NOMO-1 treated with dmso at 0.1 percent for 144 hours (cell line): ENCODE data around the gene PALLD.

Source experiments
- DNase-seq: peaks from one replicate; lab custom pipeline; 2025; ENCODE audit not compliant: unreplicated experiment; lab: John Stamatoyannopoulos, UW

PALLD gene

DNA sequence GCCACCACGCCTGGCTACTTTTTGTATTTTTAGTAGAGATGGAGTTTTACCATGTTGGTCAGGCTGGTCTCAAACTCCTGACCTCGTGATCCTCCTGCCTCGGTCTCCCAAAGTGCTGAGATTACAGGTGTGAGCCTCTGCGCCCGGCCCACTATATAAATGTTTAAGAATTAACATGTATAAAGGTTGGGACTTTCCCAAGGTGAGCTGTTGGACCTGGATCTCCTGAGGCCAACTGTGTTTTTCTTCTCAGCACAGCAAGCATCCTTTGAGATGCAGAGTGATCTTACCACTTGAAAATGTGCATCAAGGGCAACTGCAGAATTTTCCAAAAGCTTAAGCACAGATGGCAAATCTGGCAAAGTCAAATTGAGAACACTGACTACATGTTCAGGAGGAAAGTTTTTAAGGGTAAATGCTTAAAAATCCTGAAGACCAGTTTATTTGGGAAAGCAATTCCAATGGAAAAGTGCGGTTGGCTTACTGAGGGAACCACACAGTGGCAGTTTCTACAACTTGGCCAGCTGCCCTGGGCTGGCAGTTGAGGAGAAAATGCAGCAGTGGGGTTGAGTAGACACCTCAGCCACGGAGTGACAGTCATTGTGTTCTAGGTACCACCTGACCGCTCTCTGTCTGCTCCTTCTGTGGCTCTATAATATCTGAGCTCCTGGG, 344.3 kb downstream of the PALLD start:
- no peak for DNase-seq

DNA sequence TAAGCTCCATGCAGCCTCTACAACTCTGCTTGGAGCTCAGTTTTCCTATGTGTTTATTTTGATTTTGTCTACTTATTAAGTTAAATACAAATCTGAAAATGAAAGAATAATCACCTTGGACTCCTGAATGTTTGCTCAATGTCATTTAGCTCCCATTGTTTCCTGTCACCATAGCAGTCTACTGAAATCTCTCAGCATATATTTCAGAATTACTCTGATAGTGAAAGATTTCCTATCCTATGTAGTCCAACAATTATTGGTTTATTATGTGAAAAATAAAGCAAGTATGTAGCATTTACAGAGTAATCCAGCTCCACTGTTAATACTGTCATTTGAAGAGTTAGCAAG, 344.8 kb downstream of the PALLD start:
- no peak for DNase-seq

DNA sequence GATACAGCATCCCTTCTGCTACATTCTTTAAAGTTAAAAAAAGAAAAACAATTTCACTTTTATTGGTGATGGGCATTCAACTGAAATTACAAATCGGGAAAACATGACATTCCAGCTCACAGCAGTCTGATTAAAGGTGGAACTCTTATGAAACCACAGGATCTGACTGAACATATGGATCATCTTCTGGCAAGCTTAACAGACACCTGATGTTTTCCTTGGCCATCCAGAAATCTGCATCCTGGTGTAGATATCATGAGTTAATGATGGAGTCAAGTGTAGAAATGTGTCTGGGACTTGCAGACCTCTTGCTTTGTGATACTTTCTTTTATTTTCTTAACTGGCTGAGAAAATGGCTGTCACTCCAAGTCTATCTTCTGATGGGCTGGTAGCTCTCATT, 345.3 kb downstream of the PALLD start:
- DNase-seq: no peak

DNA sequence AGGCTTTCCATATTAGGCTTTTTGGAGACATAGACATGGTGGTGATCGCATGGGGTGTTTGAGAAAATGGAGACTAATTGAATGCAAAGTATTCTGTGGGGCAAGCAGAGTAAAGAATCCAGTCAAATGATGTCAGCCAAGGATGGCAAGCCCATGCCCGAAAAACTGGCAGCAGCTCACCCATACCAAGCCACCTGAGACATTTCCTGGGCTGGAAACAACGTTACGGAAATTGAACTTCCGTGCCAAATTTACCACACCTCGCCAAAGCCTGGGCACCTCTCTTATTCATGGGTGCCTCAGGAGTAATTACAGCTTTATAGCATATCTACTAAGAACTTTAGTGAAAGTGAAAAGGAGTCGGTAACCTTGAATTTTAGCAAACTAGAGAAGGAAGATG, 346.8 kb downstream of the PALLD start:
- DNase-seq: no peak

DNA sequence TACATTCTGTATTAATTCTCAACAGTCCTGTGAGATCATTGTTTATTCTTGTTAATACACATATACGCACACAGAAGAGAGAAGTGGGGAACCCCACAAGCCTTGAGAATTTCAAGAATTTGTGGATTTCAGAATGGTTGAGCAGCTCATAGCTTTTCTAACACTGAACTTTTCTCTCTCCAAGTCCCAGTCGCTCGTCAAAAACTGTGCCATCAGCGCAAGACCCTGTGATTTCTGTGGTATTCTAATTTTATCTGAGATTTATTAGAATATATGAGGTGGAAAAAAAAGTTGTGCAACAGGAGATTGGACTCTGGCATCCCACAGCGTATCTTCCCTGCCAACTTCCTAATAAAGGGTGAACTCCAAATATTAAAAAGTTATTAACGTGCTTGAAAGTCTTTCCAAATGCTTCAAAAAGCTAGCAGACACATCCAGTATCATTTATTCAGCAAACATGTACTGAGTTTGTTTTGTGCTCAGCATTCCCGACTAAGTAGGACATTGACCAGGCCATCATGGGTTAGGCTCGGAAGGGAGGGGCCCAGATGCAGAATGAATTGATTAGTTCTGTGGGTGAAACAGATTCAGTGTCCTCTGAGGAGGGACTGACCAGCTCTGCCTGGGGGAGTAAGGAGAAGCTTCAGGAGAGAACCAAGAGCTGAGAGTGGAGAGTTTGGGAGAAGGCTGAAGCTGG, 347.6 kb downstream of the PALLD start:
- DNase-seq: no peak

DNA sequence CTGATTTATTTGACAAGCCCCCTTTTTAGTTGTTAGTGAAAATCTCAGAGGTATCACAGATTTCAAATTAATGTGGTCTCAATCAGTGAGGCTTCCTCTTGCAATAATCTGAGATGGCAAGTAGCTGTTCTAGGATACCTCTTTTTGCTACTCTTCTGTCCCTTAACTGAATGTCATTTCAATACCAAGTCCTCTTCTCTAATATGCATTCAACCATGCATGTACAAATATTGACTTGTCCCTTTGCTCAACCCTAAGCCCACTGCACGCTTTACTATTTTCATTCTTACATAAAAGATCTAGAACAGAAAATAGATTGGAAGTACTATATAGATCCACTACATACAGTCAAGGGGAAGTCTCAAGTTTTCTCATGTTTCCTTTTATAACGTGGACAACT, 349.0 kb downstream of the PALLD start:
- no peak for DNase-seq

DNA sequence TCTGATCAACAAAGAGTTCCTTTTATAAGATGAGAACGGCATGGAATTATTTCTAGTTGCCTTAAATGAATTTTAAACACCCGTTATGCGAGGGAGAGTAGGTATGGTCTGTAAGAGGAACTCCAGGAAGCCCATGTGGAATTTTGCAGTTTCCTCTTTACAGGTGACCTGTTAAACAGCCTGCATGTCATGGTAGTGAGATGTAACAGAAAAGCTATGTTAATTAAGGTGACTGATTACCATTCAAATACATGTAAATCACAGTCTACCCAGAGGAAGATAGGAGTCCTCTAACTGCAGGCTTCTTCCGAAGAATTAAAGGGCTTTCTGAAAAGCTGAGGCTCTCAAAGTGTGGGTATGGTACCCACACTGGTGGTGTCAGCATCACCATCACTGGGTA, 349.6 kb downstream of the PALLD start:
- no peak for DNase-seq

DNA sequence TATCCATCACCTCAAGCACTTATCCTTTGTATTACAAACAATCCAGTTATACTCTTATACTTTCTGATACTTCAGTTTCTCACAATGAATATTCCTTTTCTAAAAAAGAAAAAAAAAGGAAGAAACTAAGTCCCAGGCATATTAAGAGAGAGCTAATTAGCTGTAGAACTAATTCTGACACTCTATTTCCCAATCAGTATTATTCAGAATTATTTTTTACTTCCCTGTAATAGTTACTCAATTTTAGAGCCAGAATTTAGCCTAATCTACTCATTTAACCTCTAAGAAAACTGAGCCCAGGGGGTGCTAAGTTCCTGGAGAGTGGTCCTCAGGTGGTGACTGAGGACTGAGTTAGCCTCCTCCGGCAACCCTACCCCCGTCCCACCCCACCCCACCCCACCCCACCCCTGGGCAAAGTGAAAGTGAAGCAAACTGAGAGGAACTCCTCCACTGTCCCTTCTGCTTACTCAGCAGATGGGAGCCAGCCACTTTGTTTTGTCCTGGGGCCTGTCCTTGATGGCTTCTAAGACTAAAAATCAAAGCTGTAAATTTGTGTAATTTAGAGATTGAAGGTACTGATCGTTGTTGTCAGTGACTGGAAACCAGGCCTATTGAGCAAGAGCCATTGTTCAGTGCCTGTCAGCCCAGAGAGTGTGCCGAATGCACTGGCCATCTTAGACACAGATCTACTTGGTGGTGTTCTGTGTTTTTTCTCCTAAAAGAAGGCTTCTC, 351.1 kb downstream of the PALLD start:
- DNase-seq: no peak

DNA sequence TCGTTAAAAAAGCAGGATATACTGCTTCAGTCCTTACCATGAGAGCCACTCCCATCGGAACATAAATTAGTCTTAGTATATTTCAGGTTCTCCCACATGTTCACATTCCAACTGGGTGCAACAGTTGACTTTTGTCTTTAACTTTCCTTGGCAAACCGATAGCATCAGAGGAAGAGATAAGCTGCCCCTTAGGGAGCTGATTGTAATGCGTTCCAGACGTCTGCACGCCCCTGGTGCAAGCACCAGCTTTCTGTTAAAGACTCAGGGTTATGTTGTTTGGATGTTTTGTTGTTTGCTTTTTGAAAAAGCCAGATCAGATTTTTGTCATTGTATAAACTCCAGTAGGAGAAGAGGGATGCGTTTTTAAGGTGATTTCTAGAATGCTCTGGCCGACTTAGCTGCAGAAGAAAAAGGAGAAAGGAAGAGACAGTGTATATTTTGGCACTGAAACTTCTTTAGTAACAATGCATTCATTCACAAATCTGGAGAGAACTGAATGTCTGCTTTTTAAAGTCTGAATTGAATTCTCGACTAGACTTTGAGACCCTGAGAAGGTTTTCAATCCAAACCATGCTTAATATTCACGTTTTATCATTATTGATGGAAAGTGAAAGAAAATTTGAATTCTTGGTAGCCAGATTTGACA, 352.3 kb downstream of the PALLD start:
- no peak for DNase-seq

DNA sequence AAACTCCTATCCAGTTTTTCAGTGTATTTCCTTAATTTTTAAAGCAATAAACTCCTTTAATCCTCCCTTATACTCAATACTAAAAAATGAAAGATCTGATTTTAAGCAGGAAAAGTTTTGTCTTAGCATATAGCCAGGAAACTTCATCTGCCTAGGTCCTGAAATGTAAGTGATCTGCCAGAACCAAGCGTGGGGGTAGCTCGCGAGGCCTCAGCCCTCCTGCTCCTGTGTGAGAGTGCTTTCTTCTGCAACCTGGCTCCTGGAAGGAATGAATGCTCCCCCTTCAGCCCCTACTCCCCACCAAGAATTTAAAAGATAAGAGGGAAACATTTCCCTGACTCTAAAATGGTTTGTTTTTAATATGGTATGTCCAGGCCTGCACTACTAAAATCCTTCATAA, 353.1 kb downstream of the PALLD start:
- DNase-seq: no peak

DNA sequence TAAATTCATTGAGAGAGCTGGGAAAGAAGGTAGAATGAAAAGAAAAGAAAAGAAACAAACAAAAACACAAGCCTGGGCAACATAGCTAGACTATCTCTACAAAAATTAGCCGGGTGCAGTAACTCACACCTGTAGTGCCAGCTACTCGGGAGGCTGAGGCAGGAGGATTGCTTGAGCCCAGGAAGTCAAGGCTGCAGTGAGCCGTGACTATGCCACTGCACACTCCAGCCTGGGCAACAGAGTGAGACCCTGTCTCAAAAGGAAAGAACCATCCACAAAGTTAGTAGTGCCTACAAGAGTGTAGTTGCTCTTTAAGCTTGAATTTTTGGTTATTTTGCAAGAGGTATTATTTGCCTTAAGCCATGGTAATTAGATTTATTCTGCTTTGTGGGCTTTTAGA, 355.5 kb downstream of the PALLD start:
- no peak for DNase-seq

DNA sequence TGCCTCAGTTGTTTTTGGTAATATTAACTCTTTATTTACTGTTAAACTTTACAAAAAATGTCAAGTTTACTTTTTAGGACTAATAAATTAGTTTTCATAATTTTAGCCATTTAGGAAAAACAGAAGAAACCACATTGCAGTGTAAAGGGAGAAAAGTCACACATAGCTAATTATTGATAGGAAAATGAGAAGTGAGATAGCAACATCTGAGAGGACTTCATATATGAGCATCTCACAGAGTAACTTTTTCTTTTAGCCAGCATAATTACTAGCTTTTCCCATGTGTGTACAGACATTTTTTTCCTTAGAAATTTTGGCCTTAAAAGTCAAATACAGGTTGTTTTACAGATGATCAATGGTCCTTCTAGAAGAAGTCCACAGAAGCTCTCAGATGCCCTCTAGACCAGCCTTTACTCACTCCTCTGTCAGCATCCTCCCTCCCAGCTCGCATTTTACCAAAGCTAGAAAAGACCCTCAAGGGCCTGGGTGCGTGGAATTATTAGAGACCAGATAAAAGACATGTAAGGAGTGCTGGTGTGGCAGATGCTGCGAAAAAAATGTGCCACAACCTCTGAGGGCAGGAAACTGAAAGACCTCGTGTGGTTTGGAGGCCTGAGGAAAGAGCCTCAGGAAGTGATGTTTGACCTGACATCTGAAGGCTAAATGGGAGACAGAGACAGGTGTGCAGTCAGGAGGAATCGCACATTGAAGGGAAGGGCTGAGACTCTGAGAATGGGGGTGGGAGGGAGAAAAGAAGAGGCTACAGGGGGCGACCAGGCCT, 356.3 kb downstream of the PALLD start:
- no peak for DNase-seq

DNA sequence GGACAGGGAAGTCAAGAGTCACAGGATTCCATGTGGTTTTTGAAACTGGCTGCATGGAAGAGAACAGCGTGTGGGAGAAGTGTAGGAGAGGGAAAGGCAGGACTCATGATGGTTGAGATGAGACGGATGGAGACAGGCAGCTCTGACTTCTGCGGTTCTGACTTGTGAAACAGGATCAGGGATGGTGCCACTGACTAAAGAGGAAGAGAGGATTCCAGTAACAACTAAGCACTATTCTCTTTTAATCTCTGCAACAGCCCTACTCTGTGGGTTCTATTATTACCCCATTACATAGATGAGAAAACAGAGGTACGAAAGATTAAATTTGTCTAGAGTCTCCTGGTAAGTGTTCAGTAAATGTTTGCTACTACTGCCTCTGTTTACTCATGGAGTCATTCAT, 356.9 kb downstream of the PALLD start:
- no peak for DNase-seq

DNA sequence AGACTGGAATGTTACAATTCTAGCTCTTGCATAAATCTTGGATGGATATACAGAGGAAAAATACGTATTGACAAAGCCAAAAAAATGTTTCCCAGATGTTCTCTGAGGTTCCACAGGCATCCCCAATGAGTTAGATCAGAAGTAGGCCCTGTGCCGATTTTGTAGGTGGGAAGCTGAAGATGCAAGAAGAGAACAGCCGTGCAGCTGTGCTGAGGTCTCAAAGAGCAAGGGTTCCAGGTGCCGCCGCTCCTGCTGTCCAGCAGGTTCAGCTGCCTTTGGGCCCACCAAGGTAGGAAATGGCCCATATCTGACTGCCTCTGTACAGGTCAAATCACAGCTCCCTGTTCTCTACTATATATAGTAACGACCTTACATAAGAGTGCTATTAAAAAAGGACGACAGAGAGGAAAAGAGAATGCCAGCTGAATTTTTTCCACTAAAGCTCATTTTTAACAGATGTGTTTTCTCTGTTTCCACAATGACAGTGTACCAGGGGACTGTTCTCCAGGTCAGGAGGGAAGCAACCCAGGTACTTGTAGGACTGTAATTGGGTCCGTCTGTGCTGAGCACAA, 357.6 kb downstream of the PALLD start:
- DNase-seq: no peak

DNA sequence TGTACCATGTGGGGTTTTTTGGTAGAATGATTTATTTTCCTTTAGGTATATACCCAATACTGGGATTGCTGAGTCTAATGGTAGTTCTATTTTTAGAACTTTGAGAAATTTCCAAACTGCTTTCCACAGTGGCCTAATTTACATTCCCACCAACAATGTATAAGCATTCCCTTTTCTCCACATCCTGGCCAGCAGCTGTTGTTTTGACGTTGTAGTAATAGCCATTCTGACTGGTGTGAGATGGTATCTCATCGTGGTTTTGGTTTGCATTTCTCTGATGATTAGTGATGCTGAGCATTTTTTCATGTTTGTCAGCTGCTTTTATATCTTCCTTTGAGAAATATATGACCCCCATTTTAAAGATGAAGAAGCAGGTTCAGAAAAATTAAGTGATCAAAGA, 359.5 kb downstream of the PALLD start:
- no peak for DNase-seq

DNA sequence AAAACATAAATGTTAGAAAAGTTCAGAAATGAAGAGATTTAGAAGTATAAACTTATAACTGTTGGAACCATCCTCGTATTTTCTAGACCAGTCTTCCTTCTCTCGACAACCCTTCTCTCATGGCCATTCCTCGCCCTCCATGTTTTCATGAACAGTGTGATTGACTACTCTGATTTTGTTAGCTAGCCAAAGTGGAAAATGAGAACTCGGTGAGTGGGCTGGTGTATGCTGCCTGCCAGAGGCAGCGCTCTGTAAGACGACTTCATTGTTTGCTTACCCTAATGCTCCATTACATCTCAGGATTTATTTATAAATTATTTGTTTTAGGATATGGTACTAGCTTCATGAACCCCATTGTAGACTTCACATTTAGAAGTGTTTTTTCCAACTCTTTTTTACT, 360.2 kb downstream of the PALLD start:
- no peak for DNase-seq

DNA sequence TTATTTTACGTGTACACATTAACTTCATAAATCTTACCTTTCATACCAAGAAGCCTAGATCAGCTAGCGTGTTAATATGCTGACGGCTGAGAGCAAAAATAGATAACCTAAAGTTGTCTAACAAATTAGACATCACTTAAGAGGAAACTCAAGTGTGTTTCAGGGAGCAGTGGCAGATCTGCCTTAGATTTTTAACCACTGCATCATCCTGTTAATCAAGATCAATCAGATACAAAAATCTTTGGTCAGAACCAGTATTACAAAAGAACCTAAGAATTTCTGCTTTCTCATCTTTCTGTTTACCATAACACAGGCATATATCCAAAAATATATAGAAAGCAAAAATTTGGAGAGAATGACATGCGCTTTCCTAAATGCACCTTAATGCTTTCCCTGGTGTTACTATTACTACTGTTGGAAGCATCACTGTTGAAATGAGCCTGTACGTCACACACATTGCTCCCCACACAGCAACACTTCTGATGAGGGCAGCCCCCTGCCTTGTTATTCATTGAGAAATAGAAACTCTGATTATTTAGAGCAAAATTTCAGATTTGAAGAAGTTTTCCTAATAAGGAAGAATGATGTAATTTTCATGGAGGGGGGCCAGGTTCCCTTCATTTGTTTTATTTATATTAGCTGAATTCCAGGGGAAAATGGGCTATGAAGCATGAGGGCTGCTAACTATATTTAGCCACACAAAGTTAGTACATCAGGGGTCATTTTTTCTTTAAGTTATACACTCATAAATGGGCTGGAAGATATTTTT, 360.9 kb downstream of the PALLD start:
- DNase-seq: no peak

DNA sequence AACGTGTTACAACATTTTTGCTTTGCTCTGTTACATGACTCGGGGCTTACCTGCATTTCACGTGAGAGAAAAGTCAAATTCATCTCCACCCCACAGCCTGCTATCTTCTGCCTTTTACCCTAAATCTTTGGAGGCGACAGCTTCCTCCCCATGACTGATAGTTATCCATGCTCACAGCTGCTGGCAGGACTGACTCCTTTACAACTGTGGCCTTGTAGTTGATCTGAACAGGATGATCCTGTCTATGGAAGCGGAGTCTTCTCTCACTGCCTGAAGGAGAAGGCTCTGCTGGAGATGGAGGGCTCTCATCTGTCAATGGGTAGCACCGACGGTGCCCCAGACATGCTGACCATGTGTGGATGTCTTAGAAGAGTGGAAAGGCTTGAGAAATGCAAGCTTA, 362.2 kb downstream of the PALLD start:
- no peak for DNase-seq

DNA sequence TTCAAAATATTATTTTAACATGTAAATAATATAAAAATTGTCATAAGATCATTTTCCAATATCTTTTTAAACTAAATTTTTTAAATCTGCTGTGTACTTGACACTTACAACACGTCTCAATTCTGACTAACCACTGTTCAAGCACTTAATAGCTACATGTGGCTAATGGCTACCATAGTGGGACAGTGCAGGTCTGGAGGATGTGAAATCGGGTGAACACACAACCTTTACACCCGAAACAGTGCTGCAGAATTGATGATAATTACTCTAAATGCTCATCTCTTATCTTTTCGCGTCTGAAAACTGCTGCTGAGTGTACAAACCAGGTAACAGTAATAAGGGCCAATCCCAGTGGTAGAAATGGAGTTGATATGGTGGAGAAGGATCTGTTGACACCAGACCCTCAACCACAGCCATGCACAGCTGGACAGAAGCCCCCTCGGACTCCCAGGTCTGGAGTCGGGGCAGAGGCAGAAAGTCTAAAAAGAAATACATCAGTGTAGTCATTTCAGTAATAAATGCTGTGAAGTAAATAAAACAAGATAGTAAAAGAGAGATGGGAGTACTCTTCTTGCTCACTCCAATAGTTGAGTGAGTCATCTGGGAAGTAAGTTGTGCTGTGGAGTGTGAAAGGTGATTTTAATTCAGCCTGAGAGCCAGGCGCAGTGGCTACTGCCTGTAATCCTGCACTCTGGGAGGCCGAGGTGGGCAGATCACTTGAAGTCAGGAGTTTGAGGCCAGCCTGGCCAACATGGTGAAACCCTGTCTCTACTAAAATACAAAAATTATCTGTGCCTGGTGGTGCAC, 363.2 kb downstream of the PALLD start:
- DNase-seq: no peak
